H7 (cell line): ENCODE results near the gene CPB2. TPM values are rescaled to one million over a fixed set of nuclear protein-coding genes. Genes with fewer than 3 reads are reported as not detected.

Experiments used
- DNase-seq: peaks from one replicate; pipeline ENCODE4 v3.0.0; 2012
- H3K27me3 ChIP-seq: 2 replicates; pipeline ENCODE4 v1.6.0; 2011; ENCODE audit warnings: mild to moderate bottlenecking, low read length; ENCODE audit not compliant: control insufficient read depth, insufficient read depth
- H3K36me3 ChIP-seq: replicated peaks from 2 replicates; pipeline ENCODE4 v1.5.1; 2011; ENCODE audit warnings: low read length; ENCODE audit not compliant: control insufficient read depth, insufficient read depth
- H3K4me3 ChIP-seq: 2 replicates; pipeline ENCODE4 v1.5.1; 2011; ENCODE audit warnings: low read depth, mild to moderate bottlenecking, control low read depth, low read length, moderate library complexity; ENCODE audit not compliant: insufficient read depth
- total RNA-seq: library from RNA; depleted of rRNA; stranded (reverse); fragments of >200 nt; shearing (Covaris generic); gene quantifications from 2 replicates; pipeline ENCODE4 v1.2.3, GENCODE V29; 2014

CPB2 gene
- total RNA-seq, 1 experiment from 2014 or later = not detected

DNA sequence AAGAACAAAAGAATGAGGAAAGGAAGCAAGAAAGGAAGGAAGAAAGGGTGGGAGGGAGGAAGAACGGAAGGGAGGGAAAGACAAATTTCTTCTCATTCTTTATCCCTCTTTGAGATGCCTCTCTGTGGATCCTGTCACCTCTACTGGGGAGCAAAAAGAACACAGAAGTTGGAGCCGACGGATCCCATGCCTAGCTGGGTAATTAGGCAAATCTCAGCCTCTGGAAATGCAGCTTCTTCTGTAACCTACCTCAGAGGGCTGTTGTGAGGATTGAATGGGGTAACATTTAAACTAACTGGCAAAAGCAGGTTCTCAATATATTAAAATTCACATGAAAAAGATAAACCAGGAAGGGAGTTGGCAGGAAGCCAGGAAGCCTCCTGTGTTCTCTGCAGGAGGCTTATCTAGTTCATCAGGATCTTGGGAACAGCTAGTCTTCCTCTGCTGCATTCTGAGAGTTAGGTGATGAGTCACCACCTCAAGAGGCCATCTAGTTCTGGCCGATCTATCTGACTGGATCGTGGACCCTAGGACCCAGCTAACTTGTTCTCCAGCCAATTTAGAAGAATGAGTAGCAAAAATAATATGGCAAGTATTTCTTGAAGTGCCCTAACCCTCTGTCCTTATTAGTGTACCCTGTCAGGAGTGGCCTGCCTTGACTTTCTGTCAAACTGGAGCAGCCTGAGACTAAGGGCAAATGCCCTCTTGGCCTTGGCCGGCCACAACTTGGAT lies 15.2 kb upstream of the CPB2 start:
- no peak overlapping the region for H3K4me3 ChIP-seq
- H3K36me3 ChIP-seq = no peaks in the 10 kb centered on the region
- DNase-seq = no peak
- no peaks in the 10 kb centered on the region for H3K27me3 ChIP-seq

DNA sequence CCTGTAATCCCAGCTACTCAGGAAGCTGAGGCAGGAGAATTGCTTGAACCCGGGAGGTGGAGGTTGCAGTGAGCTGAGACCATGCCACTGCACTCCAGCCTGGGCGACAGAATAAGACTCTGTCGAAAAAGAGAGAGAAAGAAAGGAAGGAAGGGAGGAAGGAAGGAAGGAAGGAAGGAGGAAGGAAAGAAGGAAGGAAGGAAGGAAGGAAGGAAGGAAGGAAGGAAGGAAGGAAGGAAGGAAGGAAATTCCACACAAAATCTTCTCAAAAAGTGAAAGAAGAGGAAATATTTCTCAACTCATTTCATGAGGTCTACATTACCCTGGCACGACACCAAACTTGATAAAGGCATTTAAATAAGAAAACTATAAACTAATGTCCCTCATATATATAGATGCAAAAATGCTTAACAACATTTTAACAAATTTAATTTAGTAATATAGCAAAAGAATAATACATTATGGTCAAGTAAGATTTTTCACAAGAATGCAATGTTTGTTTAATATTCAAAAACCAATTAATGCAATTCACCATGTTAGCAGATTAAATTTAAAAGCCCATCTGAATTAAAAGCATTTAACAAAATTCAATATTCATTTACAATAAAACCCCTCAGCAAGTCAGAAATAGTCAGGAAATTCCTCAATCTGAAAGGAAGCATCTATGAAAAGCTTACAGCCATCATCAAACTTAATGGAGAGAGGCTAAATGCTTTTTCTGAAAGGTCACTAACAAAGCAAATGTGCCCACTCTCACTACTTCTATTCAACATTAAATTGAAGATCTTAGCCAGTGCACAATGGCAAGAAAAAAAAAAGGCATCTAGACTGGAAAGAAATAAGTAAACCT lies 12.0 kb upstream of the CPB2 start:
- Histone ChIP-seq H3K27me3 (no peaks in the 10 kb centered on the region), H3K4me3 (no peak overlapping the region), H3K36me3 (no peaks in the 10 kb centered on the region)
- no peak for DNase-seq

DNA sequence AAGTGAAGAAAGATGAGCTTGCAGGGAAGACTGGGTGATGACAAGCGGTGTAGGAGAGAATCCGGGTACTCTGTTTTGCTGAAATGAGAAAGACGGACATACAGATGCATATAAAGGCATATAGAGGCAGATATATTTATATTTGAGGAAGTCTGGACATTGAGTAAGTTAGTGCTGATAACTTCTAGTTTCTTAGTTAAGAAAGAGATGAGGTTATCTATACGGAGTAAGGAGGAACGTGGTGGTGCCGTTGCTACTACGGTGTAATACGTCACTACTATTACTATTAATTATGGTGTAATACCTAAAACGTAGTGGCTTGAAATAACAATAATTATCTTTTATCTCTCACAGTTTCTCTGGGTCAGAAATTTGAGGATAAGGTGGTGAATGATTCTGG lies 9.8 kb upstream of the CPB2 start:
- Histone ChIP-seq H3K36me3 (no peaks in the 10 kb centered on the region), H3K27me3 (no peaks in the 10 kb centered on the region), H3K4me3 (no peak overlapping the region)
- no peak for DNase-seq

DNA sequence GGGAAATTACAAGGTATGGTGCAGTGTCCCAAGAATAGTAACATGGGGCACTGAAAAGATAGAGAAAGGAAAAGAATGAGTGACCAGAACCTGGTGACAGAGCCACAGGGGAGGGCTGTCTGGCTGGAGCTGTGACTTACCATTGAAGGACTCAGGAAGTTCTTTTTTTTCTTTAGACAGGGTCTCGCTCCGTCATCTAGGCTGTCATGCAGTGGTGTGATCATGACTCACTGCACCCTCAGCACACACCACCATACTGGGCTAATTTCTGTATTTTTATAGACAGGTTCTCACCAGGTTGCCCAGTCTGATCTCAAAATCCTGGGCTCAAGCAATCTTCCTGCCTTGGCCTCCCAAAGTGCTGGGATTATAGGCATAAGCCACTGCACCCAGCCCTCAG lies 8.8 kb upstream of the CPB2 start:
- Histone ChIP-seq H3K27me3 (no peaks in the 10 kb centered on the region), H3K4me3 (no peak overlapping the region), H3K36me3 (no peaks in the 10 kb centered on the region)
- no peak for DNase-seq

DNA sequence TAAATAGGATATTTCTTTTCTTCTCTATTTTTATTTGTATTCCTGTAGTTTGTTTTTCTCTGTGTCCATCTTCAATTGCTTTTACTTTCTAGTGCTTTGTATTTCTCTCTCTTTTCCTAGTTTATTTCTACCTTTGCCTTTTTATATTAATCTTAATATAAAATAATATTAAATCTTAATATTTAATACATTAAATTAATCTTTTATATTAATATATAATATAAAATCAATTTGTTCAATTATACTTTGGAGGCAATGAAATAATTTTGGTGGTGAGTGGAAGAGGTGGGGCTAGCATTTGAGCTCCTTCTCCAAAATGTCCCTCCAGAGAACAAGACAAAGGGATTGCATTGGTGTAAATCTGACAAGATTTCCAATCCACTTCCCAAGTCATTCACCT lies 6.3 kb upstream of the CPB2 start:
- no peaks in the 10 kb centered on the region for H3K27me3 ChIP-seq
- H3K4me3 ChIP-seq = no peak overlapping the region
- DNase-seq = no peak
- H3K36me3 ChIP-seq = no peaks in the 10 kb centered on the region

DNA sequence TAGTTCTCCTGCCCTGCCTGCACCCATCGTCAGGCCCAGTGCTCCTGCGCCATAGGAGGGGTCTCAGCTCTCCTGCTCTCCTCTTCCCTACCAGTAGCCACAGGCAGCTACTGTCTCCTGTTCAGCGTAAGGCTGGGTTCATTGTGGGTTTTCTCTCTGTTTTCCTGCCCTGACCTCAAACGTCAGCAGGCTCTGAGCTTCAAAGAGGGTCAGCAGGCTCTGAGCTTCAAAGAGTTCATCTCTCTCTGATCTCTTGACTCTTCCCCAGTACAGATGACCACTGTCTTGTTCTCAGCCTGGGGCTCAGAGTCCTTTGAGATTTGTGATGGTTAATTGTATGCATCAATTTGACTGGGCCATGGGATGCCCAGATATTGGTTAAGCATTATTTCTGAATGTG lies 4.6 kb upstream of the CPB2 start:
- Histone ChIP-seq H3K4me3 (no peak overlapping the region), H3K36me3 (no peaks in the 10 kb centered on the region), H3K27me3 (no peaks in the 10 kb centered on the region)
- no peak for DNase-seq

DNA sequence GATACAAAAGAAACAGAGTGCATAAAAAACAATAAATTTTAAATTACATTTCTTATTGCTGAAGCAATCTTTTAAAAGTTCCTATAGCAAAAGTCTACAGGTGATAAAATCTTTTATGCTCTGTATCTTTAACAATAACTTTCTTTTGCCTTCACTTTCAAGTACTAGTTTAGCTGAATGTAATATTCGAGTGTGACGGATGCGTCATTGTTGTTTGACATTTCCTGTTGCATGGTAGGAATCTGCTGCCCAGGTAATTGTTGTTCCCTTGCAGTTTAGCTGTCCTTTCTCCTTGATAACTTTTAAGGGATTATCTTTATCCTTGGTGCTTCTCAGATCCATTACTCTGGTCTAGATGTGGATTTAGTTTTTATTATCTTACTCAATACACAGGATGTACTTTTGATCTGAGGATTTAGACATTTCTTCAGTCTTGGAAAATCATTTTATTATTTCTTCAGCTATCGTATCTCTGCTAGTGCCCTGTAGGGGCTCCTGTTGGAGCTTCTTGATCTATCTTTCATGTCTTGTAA lies 2.1 kb upstream of the CPB2 start:
- no peak for DNase-seq
- no peaks in the 10 kb centered on the region for H3K27me3 ChIP-seq
- no peak overlapping the region for H3K4me3 ChIP-seq
- no peaks in the 10 kb centered on the region for H3K36me3 ChIP-seq

DNA sequence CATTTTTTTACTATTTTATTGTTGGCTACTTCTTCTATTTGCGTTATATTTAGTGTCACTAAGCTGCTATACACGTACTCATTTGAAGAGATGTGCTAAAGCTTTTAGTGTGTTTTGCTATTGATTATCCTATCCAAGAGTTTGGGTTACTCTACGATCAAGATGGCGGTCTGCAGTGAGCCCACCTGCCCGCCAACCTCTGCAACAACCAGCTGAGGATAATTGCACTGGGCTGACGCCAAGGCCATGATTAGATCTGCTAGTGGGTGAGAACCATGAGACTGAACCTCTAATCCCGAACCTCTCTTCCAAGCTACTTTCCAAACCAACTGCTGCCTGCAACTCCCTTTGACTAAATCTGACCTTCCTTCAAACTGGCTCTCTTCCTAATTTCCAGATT lies 1.8 kb downstream of the CPB2 start:
- H3K4me3 ChIP-seq = no peak overlapping the region
- H3K36me3 ChIP-seq = no peaks in the 10 kb centered on the region

DNA sequence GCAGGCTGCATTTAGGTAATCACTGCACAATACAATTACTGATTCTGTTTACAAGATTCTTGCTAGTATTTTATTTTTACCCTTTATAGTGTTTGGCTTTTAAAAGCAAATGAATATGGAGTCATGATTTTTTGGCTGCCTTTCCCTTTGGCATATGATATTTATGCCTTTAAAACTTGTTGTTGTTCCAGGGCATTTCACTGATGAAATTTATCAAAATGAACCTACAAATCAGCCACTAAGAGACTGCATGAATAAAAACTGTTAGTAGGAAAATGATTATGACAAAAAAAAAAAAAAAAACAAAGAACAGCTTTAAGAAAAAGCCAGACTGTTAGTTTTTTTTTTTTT lies 2.6 kb downstream of the CPB2 start:
- no peak for DNase-seq
- Histone ChIP-seq H3K27me3 (no peaks in the 10 kb centered on the region), H3K36me3 (no peaks in the 10 kb centered on the region), H3K4me3 (no peak overlapping the region)

More for the DNA sequence above, 1.8 kb downstream of the CPB2 start:
- DNase-seq = no peak
- H3K27me3 ChIP-seq = no peaks in the 10 kb centered on the region

DNA sequence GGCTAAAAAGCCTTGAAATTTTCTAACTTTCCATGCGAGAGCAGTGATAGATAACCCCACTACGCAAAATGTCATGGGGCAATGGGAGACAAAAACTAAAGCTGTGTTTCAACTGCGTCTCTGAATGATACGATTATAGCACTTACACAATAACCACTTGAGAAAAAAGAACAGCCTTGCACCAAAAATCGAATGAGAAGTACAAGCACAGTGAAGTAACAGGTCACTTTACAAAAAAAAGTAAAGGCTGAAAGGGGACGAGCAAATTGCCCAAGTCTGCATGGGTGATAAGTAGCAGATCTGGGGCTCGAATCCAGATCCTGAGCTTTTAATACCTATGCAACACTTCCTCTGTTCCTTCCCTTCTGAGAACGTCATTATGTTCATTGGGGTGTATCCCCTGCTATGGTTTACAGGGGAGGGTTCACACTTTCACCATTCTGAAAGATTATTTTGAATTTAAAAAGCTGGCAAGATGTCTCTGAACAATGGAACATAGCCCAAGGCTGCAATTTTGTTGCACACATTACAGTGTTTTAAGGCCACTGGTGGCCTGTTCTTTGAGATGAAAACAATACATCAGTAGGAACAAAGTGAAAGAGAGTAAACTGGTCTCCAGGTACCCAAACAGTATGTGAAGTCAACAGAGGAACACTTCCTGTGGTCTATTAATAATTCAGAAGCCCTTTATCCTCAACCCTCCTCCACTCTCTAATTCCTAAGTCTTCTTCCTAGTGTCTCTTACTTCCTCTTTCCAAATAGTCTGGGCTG lies 3.2 kb downstream of the CPB2 start:
- Histone ChIP-seq H3K4me3 (no peak overlapping the region), H3K36me3 (no peaks in the 10 kb centered on the region), H3K27me3 (no peaks in the 10 kb centered on the region)
- DNase-seq = no peak

DNA sequence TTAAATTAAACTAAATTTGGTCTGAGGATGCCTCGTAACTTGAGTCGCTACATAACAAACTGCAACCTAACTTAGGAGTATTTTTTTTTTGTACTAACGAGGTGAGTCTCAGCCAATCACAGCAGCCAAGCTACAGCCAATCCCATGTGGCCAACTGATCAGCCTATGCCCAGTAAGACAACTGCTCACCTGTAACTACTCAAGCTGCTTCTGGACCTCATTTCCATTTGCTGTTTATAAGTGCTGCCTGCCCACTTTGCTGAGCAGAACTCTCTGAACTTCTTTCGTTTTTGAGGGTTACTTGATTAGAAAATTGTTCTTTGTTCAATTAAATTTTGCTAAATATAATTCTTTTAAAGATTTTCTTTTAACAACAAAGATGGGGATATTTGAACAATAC lies 3.8 kb downstream of the CPB2 start:
- H3K4me3 ChIP-seq = no peak overlapping the region
- H3K27me3 ChIP-seq = no peaks in the 10 kb centered on the region
- no peaks in the 10 kb centered on the region for H3K36me3 ChIP-seq
- no peak for DNase-seq

DNA sequence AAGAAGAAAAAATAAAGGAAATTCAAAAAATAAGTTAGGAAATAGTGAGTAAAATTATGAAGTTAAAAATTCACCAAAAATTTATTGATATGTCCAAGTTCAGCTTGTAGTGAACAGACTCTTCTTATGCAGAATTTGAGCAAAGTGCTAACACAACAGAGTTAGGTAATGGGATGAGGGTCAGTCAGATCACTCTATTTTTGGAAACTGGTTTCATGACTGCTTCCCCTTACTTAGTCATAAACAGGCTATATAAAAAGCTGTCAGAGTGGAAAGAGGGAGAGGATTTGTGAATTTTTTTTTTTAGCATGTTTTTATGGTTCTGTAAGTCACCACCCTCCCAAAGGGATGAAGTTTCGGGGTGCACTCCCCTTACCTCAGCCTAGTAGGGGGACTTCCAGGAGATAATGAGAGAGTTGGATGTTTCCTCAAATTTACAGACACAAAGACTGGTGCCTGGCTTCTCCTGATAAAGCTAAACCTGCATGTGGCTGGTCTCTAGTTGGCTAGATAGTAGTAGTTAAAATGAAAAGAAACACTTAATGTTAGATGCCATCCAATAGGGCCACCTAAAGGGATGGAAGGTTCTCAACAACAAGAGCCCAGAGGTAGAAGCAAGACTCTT lies 4.5 kb downstream of the CPB2 start:
- Histone ChIP-seq H3K27me3 (no peaks in the 10 kb centered on the region), H3K36me3 (no peaks in the 10 kb centered on the region), H3K4me3 (no peak overlapping the region)
- no peak for DNase-seq

DNA sequence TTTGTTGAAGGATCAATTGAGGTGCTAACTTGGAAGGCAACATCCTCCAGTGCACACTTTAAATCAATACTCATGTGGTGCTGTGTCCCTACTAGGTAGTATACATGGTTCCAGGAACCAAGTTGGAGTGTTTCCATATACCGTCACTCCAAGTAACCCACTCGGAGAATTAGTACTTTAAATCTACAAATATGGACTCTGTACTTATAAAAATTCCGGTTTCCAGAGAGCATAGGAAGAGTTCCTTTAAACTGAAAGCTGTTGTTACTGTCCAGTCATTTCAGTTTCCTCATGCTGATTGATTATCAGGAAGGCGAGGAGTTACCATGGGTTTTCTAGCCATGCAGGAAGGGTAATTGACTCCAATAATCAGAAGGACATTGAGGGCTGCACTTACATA lies 7.2 kb downstream of the CPB2 start:
- no peaks in the 10 kb centered on the region for H3K36me3 ChIP-seq
- H3K4me3 ChIP-seq = no peak overlapping the region
- no peaks in the 10 kb centered on the region for H3K27me3 ChIP-seq
- no peak for DNase-seq

DNA sequence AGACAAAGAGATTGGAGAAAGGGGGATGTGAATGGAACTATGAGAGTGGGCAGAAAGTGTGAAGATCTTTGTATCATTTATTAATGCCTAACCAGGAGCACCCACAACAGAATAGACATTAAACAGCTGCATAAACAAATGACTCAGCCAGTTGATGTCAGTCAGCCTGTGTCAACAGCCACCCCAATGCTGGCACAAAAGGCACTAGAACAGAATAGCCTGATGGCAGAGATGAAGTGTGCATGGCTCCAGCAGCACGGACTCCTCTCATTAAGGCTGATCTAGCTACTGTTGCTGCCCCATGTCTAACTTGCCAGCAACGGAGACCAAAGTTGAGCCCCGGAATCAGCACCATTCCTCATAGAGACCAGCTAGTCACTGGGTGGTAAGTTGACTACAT lies 7.8 kb downstream of the CPB2 start:
- Histone ChIP-seq H3K36me3 (no peaks in the 10 kb centered on the region), H3K4me3 (no peak overlapping the region), H3K27me3 (no peaks in the 10 kb centered on the region)
- no peak for DNase-seq
